C4-2B (cell line): ENCODE results near the gene ATG9B.

Source experiments
- H3K27ac ChIP-seq: fragments of 450-650 bp; 2 replicates; pipeline ENCODE4 v1.5.1; 2017
- CTCF ChIP-seq: fragments of 450-650 bp; conservative IDR thresholded peaks from 2 replicates; pipeline ENCODE4 v1.5.1; 2017; ENCODE audit warnings: mild to moderate bottlenecking
- ZFX ChIP-seq: fragments of 450-650 bp; IDR thresholded peaks from 2 replicates; pipeline ENCODE4 v1.6.1; 2017

The ATG9B gene

GRCh38 chr7:151032936-151033863 lies 8.9 kb upstream of the ATG9B start:
- TF ChIP-seq ZFX, result no peak
- TF ChIP-seq CTCF, result no peak
- no peak overlapping the region for H3K27ac ChIP-seq

- H3K27ac ChIP-seq, result no peak overlapping the region
- no peak for TF ChIP-seq ZFX
- no peak for TF ChIP-seq CTCF
Observed at GRCh38 chr7:151031011-151031410, 6.7 kb upstream of the ATG9B start.

GRCh38 chr7:151028948-151029501 lies 4.7 kb upstream of the ATG9B start:
- no peak; the same call in 1 of the 2 replicates for TF ChIP-seq CTCF
- no peak for TF ChIP-seq ZFX

GRCh38 chr7:151028131-151028947 lies 4.0 kb upstream of the ATG9B start, which contains the start of gene ABCB8:
TSS of gene ABCB8 (plus strand) at chr7:151028450. CDS start at chr7:151028516, 66 bp downstream.
- TF ChIP-seq CTCF (no peak; the same call in 1 of the 2 replicates), ZFX (peak; percentile 88; the same call in 1 of the 2 replicates)
- peak within 1 kb of the TSS; percentile 70 for H3K27ac ChIP-seq

More at GRCh38 chr7:151028948-151029501, 4.7 kb upstream of the ATG9B start:
- H3K27ac ChIP-seq, result peak overlapping the region; percentile 70

GRCh38 chr7:151027728-151028130 lies 3.4 kb upstream of the ATG9B start:
- H3K27ac ChIP-seq, result peak overlapping the region; percentile 70

GRCh38 chr7:151026771-151027727 lies 2.8 kb upstream of the ATG9B start:
- H3K27ac ChIP-seq, result peak overlapping the region; percentile 70

GRCh38 chr7:151025924-151026671 lies 1.8 kb upstream of the ATG9B start:
- H3K27ac ChIP-seq, result no peak overlapping the region
- TF ChIP-seq CTCF (no peak), ZFX (no peak)
